Upper lobe of left lung (tissue), 6 donors: ENCODE results near the gene CSTF2T. TPM values are rescaled to one million over a fixed set of nuclear protein-coding genes. Genes with fewer than 3 reads are reported as not detected.
"Not testable (repeated sequence)": the region's sequence is repeated elsewhere in the genome, so short reads cannot be mapped to it uniquely, and the experiment has no call there.

ENCODE experiments used
- ATAC-seq, 2 donors: fragments of 200-7000 bp; cut with Tn5 transposase; one replicate each; pipeline ENCODE4 v1.9.1; 2022; ENCODE audit warnings: mild to moderate bottlenecking in 2 of 2, moderate library complexity in 2 of 2; ENCODE audit not compliant: low FRiP score in 2 of 2
- DNase-seq, 2 donors: peaks; one replicate each; pipeline ENCODE4 v3.0.0-alpha.2; 2019 to 2020
- H3K27ac ChIP-seq, 4 donors: fragments of 200-600 bp; sonication (generic); one replicate each; pipeline ENCODE4 v1.5.1; 2016 to 2019
- H3K27me3 ChIP-seq, 4 donors: fragments of 200-600 bp; sonication (generic); one replicate each; pipeline ENCODE4 v1.5.1; 2017 to 2019
- H3K36me3 ChIP-seq, 4 donors: fragments of 200-600 bp; sonication (generic); one replicate each; pipeline ENCODE4 v1.5.1; 2016 to 2019
- H3K4me1 ChIP-seq, 4 donors: fragments of 200-600 bp; sonication (generic); one replicate each; pipeline ENCODE4 v1.5.1; 2018 to 2019
- H3K4me3 ChIP-seq, 4 donors: fragments of 200-600 bp; sonication (generic); one replicate each; pipeline ENCODE4 v1.5.1; 2017 to 2019; ENCODE audit warnings: mild to moderate bottlenecking in 2 of 4, moderate library complexity in 1 of 4
- H3K9me3 ChIP-seq, 4 donors: fragments of 200-600 bp; sonication (generic); one replicate each; pipeline ENCODE4 v1.5.1; 2018 to 2019
- EP300 ChIP-seq, 4 donors: sonication (generic); formaldehyde crosslinking; IDR thresholded peaks; one replicate each; pipeline ENCODE4 v1.5.1; 2017; ENCODE audit warnings: antibody characterized with exemption in 4 of 4, control low read depth in 2 of 4
- POLR2A ChIP-seq, 4 donors: fragments of 450-650 bp; IDR thresholded peaks; one replicate each; pipeline ENCODE4 v1.5.1; 2016 to 2017; ENCODE audit warnings: antibody characterized with exemption in 4 of 4, mild to moderate bottlenecking in 2 of 4
- POLR2AphosphoS5 ChIP-seq, 2 donors: sonication (generic); formaldehyde crosslinking; IDR thresholded peaks; one replicate each; pipeline ENCODE4 v1.5.1; 2017; ENCODE audit warnings: antibody characterized with exemption in 2 of 2
- WGBS, 2 donors: methylation state at CpG; one replicate each; pipeline ENCODE4 v1.1.5; 2017 to 2018; 5-methylcytosine and 5-hydroxymethylcytosine counted together
- total RNA-seq, 6 donors: library from RNA; depleted of rRNA in 4 of 6; stranded (reverse); fragments of >200 nt in 4 of 6; gene quantifications; one replicate each; pipeline versions ENCODE4 v1.1.0 to v1.2.1, GENCODE V29; 2016 to 2021
- TF ChIP-seq, protein P1 (sequence below), 6 experiments: fragments of 450-650 bp in 4 of 6; fragments of 200-600 bp in 2 of 6; sonication (generic) in 2 of 6; IDR thresholded peaks; one replicate each; pipeline ENCODE4 v1.5.1; 2016 to 2019; ENCODE audit warnings: antibody characterized with exemption in 6 of 6
- donor health status: DM: no; HTN: no; CAD: no; lungs with moderate emphysema.
- donor health status: DM: no; HTN: yes; CAD: no; lungs with severe emphysema.

CSTF2T gene
- total RNA-seq, 6 donors from 2014 or later = 9.7 to 19.0 (median 14.7) TPM

- no peak for DNase-seq
- Histone ChIP-seq H3K9me3 (no peaks in the 10 kb centered on the region), H3K27ac (no peak overlapping the region), H3K4me3 (no peak overlapping the region), H3K4me1 (no peaks in the 10 kb centered on the region), H3K36me3 (no peaks in the 10 kb centered on the region), H3K27me3 (no peaks in the 10 kb centered on the region)
- TF ChIP-seq POLR2A (IDR thresholded peaks at IDR 0.05) (no peak), EP300 (IDR thresholded peaks at IDR 0.05) (no peak), POLR2AphosphoS5 (IDR thresholded peaks at IDR 0.05) (no peak)
- TF ChIP-seq, protein P1, sequence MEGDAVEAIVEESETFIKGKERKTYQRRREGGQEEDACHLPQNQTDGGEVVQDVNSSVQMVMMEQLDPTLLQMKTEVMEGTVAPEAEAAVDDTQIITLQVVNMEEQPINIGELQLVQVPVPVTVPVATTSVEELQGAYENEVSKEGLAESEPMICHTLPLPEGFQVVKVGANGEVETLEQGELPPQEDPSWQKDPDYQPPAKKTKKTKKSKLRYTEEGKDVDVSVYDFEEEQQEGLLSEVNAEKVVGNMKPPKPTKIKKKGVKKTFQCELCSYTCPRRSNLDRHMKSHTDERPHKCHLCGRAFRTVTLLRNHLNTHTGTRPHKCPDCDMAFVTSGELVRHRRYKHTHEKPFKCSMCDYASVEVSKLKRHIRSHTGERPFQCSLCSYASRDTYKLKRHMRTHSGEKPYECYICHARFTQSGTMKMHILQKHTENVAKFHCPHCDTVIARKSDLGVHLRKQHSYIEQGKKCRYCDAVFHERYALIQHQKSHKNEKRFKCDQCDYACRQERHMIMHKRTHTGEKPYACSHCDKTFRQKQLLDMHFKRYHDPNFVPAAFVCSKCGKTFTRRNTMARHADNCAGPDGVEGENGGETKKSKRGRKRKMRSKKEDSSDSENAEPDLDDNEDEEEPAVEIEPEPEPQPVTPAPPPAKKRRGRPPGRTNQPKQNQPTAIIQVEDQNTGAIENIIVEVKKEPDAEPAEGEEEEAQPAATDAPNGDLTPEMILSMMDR (IDR thresholded peaks at IDR 0.05) = no peak
- WGBS, 2 donors = 88 to 95% methylated on average over 3 of the region's 3 CpGs
- no peak for ATAC-seq
Observed at GRCh38 chr10:51689536-51689935, 9.9 kb downstream of the CSTF2T start.

- DNase-seq, ATAC-seq, H3K4me3 ChIP-seq, H3K27me3 ChIP-seq, H3K27ac ChIP-seq, H3K9me3 ChIP-seq, H3K36me3 ChIP-seq, H3K4me1 ChIP-seq: not testable (repeated sequence)
- 69 to 95% methylated on average over 2 of the region's 2 CpGs for WGBS, 2 donors
Observed at GRCh38 chr10:51688826-51689225, 10.6 kb downstream of the CSTF2T start.

DNA sequence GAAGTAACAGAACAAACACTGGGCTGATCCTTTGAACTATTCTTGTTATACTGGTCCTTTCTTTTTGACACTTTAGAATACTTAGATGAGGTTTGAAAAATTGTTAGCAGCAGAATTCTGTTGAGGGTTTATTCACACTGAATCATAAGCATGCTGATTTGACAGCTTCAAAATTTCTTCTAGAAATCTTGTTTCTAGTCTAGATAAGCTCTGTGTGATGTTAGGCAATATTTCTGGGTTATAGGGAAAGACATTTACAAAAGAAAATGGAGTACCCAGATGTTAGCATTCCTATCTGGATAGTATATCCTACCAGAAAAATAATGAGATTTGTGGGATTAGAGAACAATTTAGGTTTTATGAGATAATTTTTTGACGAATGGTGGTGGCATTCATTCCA, 12.1 kb downstream of the CSTF2T start:
- Histone ChIP-seq H3K4me1 (peaks cover 0 to 5% (median 0%) of the 10 kb centered on the region in 4 donors), H3K27me3 (no peaks in the 10 kb centered on the region), H3K27ac (no peak overlapping the region), H3K9me3 (no peaks in the 10 kb centered on the region), H3K36me3 (no peaks in the 10 kb centered on the region), H3K4me3 (no peak overlapping the region)
- no peak for DNase-seq
- 89 to 90% methylated on average over 1 of the region's 1 CpG for WGBS, 2 donors
- TF ChIP-seq POLR2A (IDR thresholded peaks at IDR 0.05) (no peak), EP300 (IDR thresholded peaks at IDR 0.05) (no peak), POLR2AphosphoS5 (IDR thresholded peaks at IDR 0.05) (no peak)
- TF ChIP-seq, protein P1 (IDR thresholded peaks at IDR 0.05) = no peak
- ATAC-seq = no peak

DNA sequence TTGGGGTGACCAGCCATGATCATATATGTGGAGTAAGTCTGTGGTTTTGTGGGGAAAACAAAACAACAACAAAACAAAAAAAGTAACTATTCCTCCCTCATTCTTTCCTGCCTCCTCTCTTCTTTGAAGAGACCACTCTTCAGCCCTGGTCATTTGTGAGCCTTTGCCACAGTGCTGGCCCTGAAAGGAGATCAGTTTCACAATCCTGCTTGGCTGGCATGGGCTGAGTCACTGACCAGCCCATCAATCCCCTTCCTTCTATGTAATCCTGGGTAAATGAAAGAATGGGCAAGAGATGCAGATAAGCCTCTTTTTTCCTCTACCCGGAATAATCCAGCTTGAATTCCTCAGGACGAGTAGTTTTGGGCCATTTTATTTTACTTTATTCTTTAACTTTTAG, 13.6 kb downstream of the CSTF2T start:
- no peak for ATAC-seq
- H3K9me3 ChIP-seq = no peaks in the 10 kb centered on the region
- WGBS, 2 donors = 91 to 92% methylated on average over 2 of the region's 2 CpGs
- DNase-seq = no peak
- no peaks in the 10 kb centered on the region for H3K27me3 ChIP-seq
- TF ChIP-seq EP300 (IDR thresholded peaks at IDR 0.05) = no peak
- TF ChIP-seq, protein P1 (IDR thresholded peaks at IDR 0.05) = no peak
- no peak for TF ChIP-seq POLR2AphosphoS5 (IDR thresholded peaks at IDR 0.05)
- no peak for TF ChIP-seq POLR2A (IDR thresholded peaks at IDR 0.05)
- peaks cover 0 to 5% (median 0%) of the 10 kb centered on the region in 4 donors for H3K4me1 ChIP-seq
- no peaks in the 10 kb centered on the region for H3K36me3 ChIP-seq
- H3K27ac ChIP-seq = no peak overlapping the region
- no peak overlapping the region for H3K4me3 ChIP-seq

- no peaks in the 10 kb centered on the region for H3K36me3 ChIP-seq
- 87 to 94% methylated on average over 4 of the region's 4 CpGs for WGBS, 2 donors
- TF ChIP-seq POLR2A (IDR thresholded peaks at IDR 0.05) = no peak
- TF ChIP-seq, protein P1 (IDR thresholded peaks at IDR 0.05) = no peak
- TF ChIP-seq POLR2AphosphoS5 (IDR thresholded peaks at IDR 0.05) = no peak
- peaks cover 0 to 5% (median 0%) of the 10 kb centered on the region in 4 donors for H3K4me1 ChIP-seq
- no peak overlapping the region for H3K4me3 ChIP-seq
- peak overlapping the region in 1 of 4 donors; percentile 35 for H3K27ac ChIP-seq
- ATAC-seq (peak in 1 of 2 donors; percentile 28), DNase-seq (no peak)
- H3K27me3 ChIP-seq = no peaks in the 10 kb centered on the region
- no peaks in the 10 kb centered on the region for H3K9me3 ChIP-seq
Observed at GRCh38 chr10:51683031-51683691, 16.2 kb downstream of the CSTF2T start.
